HG03571 (cell line): ENCODE data around the gene SUGCT.
"Not testable (repeated sequence)": the region's sequence is repeated elsewhere in the genome, so short reads cannot be mapped to it uniquely, and the experiment has no call there.

Experiments
- ATAC-seq: cut with Tn5 transposase; IDR thresholded peaks from one replicate; pipeline ENCODE4 v1.9.1; 2021; ENCODE audit not compliant: unreplicated experiment

SUGCT gene

DNA sequence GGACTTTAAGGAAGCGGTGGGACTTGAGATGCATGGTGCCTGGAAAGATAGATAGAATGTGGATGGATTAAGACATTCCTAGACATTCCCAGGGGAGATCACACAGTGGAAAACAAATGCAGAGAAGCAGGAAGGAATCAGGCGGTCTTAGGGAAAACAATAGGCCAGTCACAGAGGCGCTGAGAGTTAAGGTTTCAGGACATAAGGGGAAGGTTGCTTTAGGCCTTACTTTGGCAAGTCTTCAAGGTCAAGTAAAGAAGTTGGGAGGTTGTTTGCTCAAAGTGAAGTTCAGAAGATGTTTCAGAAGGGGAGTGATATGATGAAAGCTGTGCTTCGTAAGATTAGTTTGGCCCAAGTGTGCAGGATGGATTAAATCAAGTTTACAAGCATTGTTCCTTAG, 109.4 kb downstream of the SUGCT start:
- ATAC-seq: no peak

DNA sequence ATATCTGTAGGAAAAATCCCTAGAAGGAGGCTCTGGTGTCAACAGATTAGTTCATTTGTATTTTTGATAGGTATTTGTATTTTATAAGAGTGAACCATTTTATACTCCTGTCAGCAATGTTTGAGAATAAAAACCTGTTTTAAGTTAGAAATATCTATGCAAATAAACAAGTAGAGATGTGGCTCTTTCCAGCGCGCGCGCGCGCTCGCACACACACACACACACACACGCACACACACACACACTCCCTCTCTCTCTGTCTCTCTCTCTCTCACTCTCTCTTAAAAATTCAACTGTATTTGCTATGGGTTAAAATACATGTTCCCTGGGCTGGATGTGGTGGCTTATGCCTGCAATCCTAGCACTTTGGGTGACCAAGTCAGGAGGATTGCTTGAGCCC, 113.9 kb downstream of the SUGCT start:
- ATAC-seq: no peak

DNA sequence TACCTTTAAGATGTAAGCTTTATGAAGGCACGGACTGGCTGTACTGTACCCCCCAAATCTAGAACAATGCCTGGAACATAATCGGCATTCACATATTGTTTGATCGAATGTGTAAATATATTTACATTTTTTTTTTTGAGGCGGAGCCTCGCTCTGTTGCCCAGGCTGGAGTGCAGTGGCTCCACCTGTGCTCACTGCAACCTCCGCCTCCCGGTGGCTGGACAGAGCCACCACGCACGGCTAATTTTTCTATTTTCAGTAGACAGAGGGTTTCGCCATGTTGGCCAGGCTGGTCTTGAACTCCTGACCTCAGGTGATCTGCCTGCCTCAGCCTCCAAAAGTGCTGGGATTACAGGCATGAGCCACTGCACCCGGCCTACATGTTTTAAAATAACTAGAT, 118.6 kb downstream of the SUGCT start:
- not testable (repeated sequence) for ATAC-seq

DNA sequence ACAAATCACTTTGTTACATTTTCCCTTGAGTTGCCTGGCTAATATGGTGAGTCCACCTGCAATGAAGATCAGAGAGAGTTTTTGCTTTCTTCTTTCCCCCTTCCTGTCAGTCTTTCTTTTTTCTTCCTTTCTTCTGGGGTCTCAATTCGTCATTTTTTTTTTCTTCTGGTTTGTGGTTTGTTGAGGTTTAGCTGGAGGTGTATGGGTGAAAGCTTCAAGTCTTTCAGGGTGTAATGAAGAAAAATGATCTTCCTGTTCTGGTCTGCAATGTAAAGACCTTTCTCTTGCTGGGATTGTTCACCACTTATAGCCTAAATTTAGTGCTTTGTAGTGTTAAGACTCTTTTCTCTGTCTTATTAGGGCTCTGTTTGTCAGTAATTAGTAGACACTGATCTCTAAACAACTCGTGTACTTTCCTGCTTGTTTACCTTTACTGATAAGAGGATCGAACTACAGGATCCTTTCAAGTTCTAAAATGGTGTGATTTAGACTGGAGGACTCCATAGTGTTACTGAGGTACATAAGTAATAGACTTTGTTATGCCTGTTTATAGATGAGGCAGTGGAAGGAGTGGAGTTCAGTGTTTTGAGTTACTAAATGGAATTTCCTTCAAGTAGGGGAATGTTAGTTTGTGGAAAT, 129.1 kb downstream of the SUGCT start:
- ATAC-seq: no peak

DNA sequence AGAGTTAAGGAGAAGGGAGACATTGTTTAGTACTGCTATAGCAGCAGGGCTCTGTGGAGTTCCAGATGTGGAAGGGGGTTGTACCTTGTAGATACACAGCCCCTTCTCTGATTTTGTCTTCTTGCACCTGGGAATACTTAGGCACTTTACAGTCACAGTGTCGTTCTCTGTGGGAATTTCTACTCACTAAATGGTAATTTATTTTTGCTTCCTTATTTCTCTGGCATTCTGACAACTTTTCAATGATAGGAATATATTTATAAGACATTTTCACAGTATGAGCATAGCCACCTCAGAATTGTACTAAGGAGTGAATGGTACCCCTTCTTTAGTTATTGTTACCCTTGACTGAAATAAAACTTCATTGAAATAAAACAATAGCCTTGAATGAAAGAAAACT, 132.8 kb downstream of the SUGCT start:
- ATAC-seq: no peak

DNA sequence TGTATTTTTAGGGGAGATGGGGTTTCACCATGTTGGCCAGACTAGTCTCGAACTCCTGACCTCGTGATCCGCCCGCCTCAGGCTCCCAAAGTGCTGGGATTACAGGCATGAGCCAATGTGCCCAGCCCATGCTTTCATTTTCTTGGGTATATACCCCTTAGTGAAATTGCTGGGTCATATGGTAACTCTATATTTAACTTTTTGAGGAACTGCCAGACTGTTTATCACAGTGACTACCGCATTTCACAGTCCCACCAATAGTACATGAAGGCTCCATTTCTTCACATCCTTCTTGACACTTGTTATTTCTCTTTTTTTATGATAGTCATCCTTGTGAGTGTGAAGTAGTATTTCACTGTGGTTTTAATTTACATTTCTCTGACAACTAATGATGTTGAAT, 134.0 kb downstream of the SUGCT start:
- ATAC-seq: not testable (repeated sequence)

DNA sequence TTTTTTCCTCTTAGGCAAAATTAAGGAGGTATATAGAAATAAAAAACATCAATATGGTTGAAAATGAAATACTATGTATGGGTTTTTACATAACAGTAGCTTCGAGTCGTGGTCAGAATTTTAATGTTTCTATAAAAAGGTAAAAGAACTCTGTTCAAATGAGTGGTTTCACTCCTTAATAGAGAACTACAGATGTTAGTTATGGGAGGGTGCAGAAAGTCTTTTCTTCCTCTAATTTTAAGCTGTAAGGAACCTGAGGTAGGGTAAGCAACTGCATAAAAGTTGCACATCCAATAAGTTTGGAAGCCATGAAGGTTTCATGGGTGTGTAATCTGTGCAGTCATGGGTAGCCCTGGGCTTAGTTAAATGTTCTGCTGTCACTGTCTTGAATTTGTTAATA, 141.3 kb downstream of the SUGCT start:
- no peak for ATAC-seq

DNA sequence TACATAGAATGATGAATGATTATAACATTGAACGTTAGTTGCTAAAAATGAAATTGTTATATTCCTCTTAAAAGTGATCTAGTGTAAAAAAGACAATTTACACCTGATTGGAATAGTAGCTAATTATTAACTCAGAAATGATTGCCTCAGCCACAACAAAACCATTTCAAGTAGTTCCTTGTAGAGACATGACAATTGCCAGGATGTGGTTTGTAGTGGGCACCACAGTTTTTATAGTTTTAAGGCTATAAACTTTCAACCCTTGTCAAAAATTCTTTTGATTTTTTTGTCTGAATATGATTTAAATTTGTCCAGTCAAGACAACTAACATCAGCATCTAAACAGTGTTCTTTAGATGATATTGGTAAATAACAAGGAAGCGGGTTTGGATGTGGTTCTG, 145.2 kb downstream of the SUGCT start:
- ATAC-seq: no peak

DNA sequence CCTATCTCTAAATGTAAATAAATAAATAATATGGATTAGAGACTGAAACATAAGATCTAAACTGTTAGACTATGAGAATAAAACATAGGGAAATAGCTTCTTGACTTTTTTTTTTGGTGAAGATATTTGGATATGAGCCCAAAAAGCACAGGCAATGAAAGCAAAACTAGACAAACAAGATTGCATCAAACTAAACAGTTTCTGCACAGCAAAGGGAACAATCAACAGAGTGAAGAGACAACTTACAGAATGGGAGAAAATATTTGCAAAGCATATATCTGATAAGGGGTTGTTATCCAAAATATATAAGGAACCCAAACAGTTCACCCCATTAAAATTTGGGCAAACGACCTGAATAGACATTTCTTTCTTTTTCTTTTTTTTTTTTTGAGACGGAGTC, 148.1 kb downstream of the SUGCT start:
- ATAC-seq: no peak

DNA sequence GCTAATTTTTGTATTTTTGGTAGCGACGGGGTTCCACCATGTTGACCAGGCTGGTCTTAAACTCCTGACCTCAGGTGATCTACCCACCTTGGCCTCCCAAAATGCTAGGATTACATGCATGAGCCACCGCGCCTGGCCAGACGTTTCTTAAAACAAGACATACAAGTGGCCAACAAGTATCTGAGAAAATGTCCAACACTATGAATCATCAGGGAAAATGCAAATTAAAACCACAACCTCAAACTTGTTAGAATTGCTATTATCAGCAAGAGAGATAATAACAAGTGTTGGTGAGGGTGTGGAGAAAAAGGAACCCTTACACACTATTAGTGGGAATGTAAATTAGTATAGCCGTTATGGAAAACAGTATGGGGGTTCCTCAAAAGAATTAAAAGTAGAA, 148.6 kb downstream of the SUGCT start:
- no peak for ATAC-seq

DNA sequence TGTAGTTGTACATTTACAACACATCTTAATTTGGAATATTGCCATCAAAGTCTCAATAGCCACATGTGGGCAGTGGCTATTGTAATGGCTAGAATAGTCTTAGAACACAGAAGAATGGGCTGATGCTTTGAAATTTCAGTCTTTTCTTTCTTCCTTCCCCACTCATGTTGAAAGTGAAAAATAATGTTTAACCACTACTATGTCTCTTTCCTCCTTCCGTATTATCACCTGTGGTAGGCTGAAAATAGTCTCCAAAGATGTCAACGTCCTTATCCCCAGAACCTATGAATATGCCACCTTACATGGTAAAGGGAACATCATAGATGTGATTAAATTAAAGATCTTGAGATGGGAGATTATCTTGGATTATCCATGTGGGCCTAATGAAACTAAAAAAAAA, 154.0 kb downstream of the SUGCT start:
- no peak for ATAC-seq

DNA sequence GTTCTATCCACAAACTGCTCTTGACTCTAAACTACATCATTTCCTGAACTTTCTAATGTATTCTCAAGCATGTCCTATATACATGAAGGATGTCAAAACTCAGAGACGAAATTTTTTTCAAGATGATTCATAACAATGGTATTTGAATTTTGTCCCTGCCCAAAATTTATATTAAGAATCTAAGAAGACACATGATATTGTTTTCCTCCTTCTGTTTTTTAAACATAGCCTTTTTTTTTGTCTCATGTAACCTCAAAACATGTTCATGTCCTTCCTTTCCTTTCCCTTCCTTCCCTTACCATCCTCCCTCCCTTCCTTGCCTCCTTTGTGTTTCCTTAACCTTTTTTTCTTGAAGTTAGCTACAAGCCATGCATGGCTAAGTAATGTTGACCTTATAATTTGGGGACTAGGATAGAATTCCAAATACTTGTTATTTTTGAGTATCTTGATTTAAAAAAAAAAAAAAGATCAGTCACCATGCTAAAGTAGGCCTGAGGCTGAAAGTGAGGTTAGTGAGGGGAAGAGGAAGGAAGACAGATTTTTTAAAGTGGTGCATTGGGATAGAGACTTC, 163.0 kb downstream of the SUGCT start:
- ATAC-seq: no peak

DNA sequence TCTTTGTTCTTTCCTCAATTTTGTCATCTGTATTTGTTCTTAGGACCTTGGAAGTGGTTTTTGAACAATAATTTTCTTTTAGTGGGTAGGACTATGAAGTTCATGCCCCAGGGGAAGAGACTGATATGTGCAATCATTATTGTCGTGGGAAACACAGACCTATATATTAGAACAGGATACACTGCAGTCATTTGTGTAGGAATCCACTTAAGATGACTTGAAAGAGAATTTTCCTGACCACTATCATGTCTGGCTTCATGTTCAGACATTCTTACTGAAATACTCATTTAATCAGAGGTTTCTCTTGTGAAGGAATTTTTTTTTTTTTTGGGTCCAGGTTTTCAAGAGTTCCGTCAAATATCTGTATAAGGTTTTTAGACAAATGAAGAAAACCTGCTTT, 163.6 kb downstream of the SUGCT start:
- no peak for ATAC-seq

DNA sequence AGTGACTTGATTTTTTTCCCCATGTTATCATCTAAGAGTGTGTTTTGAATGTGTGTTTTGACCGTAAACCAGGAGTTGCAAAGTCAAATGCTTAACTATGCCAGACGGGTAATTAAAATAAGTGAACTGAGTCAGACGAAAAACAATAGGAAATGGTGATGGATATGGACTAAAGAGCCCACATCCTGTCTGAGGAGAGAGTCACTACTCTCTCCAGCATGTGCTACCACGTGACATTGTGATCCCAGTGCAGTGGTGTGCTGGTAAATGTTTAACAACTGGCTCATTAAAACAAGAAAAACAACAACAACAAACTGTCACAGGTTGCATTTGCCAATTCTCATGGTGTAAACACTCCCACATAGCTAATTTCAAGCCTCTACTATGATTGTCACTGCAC, 164.3 kb downstream of the SUGCT start:
- ATAC-seq: peak; percentile 52

DNA sequence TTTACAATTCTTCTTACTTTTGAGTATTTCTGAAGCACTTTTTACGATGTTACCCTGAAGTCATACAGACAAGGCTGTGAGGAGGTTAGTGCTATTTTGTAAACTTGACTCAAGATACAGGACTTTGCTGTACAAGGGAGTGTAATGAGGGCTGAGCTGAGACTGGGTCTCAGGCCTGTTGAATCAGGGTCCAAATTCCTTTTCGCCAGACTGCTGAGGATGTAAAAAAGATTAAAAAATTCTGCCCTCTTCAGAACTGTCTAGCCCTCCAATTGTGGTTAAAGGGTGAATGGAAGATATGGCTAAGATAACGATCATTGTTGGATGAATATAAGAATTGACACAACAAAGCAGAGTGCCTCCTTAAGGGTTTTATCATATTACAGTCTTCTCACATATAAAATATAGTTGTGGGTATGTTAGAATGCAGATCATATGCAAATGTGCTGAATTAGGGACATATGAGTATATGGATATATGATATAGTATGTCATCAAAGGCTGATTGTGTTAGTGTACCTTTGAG, 165.4 kb downstream of the SUGCT start:
- no peak for ATAC-seq

DNA sequence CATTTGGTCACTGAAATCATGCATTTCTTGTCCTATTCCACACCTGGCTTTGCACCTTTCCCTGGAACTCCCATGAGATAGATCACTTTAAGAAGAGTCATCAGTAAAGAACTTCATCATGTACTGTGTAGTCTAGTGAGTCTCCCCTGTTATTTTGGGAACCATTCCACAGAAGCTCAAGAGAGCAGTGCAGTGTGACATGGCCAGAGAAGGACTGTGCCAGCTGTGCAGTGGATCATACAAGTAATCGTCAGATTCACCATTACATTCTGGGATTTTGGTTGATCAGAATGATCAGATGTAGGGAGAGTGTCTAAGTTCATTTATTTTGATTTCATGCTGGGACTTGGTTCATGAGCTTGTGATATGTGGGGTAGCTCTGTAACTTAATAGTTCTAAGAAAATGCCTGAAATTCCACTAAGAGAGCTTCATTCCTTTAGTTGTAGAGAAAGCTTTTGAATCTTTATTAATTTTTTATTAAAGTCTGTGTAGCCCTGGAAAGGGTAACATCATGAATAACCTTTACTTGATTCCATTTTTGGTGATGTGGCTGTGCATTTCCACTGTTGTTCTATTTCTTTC, 166.8 kb downstream of the SUGCT start:
- ATAC-seq: no peak

DNA sequence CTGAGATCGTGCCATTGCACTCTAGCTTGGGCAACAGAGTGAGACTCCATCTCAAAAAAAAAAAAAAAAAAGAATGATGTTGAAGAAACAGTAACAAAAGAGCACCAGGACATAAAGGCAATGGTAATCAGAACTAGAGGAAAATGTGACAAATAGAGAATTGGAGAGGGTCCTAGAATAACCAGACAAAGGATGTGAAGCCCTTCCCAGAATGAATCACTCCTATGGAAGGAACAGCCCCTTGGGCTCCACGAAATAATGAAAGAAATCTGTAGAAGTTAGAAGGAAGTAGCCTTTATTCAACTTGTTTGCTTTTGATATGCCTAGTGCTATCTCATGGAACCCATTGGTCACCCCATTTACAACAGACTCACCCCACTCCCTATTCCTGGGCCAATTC, 169.2 kb downstream of the SUGCT start:
- no peak for ATAC-seq

DNA sequence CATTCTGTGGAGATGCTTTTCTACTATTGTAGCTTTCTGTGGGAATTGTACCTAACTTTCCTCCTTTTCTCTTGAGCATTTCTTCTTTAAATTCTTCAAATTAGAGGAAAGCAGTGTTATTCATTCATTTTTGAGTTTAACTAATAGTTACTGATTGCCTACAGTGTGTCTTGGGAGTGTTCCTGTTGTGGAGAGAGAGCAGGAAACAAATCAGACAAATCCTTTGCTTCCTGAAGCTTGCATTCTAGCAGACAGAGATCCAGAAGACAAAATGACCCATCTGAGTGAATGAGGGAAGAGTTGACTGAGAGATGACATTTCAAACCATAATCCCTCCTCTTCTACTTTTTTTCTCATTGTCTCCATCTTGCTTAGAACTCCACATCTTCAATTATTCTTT, 170.4 kb downstream of the SUGCT start:
- no peak for ATAC-seq

DNA sequence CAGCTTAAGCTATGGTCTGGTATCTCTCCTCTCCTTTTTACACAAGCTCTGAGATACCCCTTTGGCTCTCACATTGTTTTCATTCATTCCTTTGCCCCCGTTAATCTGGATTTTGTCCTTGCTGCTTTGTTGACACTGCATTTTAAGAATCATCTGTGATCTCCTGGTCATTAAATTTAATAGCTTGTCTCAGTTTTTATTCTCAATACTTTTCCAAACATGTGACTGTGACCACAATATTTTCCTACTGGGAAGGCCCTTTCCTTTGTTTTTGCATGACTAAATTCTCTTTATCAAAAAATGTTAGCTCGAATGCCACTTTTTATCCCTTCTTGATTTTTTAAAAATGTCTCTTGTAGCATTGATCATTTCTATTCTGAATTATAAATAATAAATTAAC, 171.2 kb downstream of the SUGCT start:
- ATAC-seq: no peak

DNA sequence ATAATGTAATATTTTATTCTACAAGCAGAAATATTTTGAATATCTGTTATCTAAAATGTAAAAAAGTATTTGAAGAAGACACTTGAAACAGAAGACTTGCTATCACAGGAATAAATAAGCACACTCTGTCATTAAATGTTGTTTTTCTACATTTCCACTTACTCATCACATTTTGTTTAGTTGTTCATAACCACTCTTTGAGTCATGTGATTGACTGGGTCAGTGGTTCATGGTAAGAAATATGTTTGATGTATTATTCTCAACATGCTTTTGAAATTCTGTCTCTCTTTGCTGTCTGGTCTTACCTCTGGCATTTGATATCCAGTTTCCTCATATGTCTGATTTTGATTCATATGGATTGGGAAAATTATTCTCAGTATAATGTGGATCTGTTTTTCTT, 171.8 kb downstream of the SUGCT start:
- no peak for ATAC-seq

DNA sequence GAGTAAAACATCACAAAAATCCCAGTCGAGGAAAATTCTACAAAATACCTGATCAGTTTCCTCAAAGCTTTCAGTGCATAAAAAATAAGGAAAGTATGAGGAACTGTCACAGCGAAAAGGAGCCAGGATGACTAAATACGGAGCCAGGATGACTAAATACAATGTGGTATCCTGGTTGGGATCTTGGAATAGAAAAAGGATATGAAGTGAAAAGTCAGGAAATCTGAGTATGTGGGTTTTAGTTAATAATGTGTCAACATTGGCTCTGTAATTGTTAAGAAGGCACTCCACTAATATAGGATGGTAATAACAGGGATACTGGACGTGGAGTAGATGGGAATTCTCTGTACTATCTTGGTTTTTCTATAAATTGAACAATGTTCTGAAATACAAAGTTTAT, 175.5 kb downstream of the SUGCT start:
- ATAC-seq: no peak

DNA sequence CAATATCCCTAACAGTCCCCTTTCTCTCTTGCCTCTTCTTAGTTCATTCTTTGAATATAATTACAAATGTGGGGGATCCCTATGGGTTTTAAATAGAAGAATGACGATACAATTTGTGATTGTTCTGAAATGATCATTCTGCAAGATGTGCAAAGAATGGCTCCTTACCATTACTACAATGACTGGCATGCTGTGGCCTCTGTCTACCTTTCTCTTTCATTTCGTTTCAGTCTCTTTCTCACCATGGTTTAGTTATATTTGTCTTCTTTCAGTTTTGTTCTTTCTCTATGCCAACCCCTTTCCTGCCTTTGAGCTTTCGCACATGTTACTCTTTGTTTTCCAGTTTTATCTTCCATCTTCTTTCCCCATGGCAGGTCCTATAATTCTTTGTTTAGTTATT, 176.5 kb downstream of the SUGCT start:
- ATAC-seq: peak; percentile 99

DNA sequence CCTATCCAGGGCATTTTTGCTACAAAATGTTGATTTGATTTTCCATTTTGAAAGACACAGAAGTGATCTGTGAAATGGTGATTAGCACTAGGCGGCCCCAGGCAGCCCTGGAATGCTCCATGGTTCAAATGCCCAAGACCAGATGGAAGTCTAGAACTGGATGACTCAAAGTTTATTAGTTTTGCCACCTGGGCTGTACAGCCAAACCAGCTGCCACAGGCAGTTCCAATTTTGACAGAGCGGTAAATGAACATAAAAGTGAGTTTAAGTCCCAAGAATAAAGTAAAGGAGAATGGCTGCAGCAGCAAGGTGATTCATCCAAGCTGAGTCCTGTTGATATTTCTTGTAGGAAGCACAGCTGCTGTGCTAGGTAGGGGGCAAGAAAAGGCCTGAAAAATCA, 180.5 kb downstream of the SUGCT start:
- no peak for ATAC-seq
